Activated CD8-positive, alpha-beta memory T cell treated with anti-CD3 and anti-CD28 coated beads for 1 hour (primary cell): ENCODE measurements around the gene SCN1B.
"Not testable (repeated sequence)": the region's sequence is repeated elsewhere in the genome, so short reads cannot be mapped to it uniquely, and the experiment has no call there.

ENCODE experiments used
- DNase-seq, 2 donors: peaks; one replicate each; pipeline ENCODE4 v3.0.0-alpha.2; 2020; ENCODE audit warnings: low read depth in 1 of 2; ENCODE audit errors: extremely low read depth in 1 of 2

Gene SCN1B

GRCh38 chr19:35000647-35001501 lies 29.4 kb upstream of the SCN1B start:
- DNase-seq: peak in 1 of 2 donors; percentile 42

- no peak for DNase-seq
These were observed 28.2 kb upstream of the SCN1B start for GRCh38 chr19:35002037-35002535.

- DNase-seq: no peak
These were observed 25.6 kb upstream of the SCN1B start for GRCh38 chr19:35004517-35005255.

- no peak for DNase-seq
These were observed 24.9 kb upstream of the SCN1B start for GRCh38 chr19:35005256-35005977.

GRCh38 chr19:35006007-35006341 lies 24.3 kb upstream of the SCN1B start:
- not testable (repeated sequence) for DNase-seq

- DNase-seq: no peak
These were observed 23.8 kb upstream of the SCN1B start for GRCh38 chr19:35006342-35006998.

- DNase-seq: no peak
These were observed 23.3 kb upstream of the SCN1B start for GRCh38 chr19:35006999-35007365.

GRCh38 chr19:35007427-35007826 lies 22.8 kb upstream of the SCN1B start:
- not testable (repeated sequence) for DNase-seq

GRCh38 chr19:35008891-35009341 lies 21.4 kb upstream of the SCN1B start:
- DNase-seq: no peak

GRCh38 chr19:35009424-35010415 lies 20.6 kb upstream of the SCN1B start:
- no peak for DNase-seq

GRCh38 chr19:35011091-35011689 lies 19.1 kb upstream of the SCN1B start:
- DNase-seq: no peak

- no peak for DNase-seq
These were observed 18.3 kb upstream of the SCN1B start for GRCh38 chr19:35011737-35012682.

- DNase-seq: peak; percentile 68
These were observed 17.0 kb upstream of the SCN1B start for GRCh38 chr19:35013041-35013819.

GRCh38 chr19:35013820-35014754 lies 16.2 kb upstream of the SCN1B start:
- peak; percentile 40 to 41 for DNase-seq

- DNase-seq: not testable (repeated sequence)
These were observed 15.5 kb upstream of the SCN1B start for GRCh38 chr19:35014774-35015173.

GRCh38 chr19:35015270-35015953 lies 14.9 kb upstream of the SCN1B start:
- no peak for DNase-seq
